ENCODE data around the gene RASGEF1B.

- TF ChIP-seq CTCF (IDR thresholded peaks at IDR 0.05) (no peak), POLR2A (IDR thresholded peaks at IDR 0.05) (no peak), EP300 (IDR thresholded peaks at IDR 0.05; ENCODE audit: low read depth) (no peak), POLR2AphosphoS5 (IDR thresholded peaks at IDR 0.05) (no peak)
Observed at GRCh38 chr4:81408341-81408740, 63.4 kb downstream of the RASGEF1B start.

All from transverse colon (tissue), 4 donors.